Lung (tissue), 12 donors: Measurements from ENCODE around the gene TRA2B. TPM values are rescaled to one million over a fixed set of nuclear protein-coding genes. Genes with fewer than 3 reads are reported as not detected.
A peak's percentile ranks its signal among the peaks of the same experiment; 100 is the strongest.
"Not testable (repeated sequence)": the region's sequence is repeated elsewhere in the genome, so short reads cannot be mapped to it uniquely, and the experiment has no call there.

Source experiments
- ATAC-seq: fragments of 200-7000 bp; cut with Tn5 transposase; one replicate; pipeline ENCODE4 v1.9.1; 2020; ENCODE audit warnings: moderate number of reproducible peaks; ENCODE audit not compliant: insufficient read depth, low FRiP score
- DNase-seq, 3 donors: peaks; one replicate each; pipeline ENCODE4 v3.0.0-alpha.2; 2013 to 2017
- H3K27ac ChIP-seq, 2 donors: one replicate each; pipeline ENCODE4 v1.5.1; 2013; ENCODE audit warnings: mild to moderate bottlenecking in 2 of 2, moderate library complexity in 2 of 2, control low read depth in 1 of 2, inconsistent platforms in 1 of 2, low read depth in 1 of 2, low read length in 1 of 2
- H3K27me3 ChIP-seq, 3 donors: one replicate each; pipeline ENCODE4 v1.5.1; 2013; ENCODE audit warnings: low read length in 2 of 3; ENCODE audit not compliant: control insufficient read depth in 3 of 3, insufficient read depth in 3 of 3
- H3K36me3 ChIP-seq, 4 donors: one replicate each; pipeline ENCODE4 v1.5.1; 2013; ENCODE audit warnings: low read length in 4 of 4, mild to moderate bottlenecking in 1 of 4, moderate library complexity in 1 of 4; ENCODE audit not compliant: control insufficient read depth in 4 of 4, insufficient read depth in 4 of 4
- H3K4me1 ChIP-seq, 5 donors: one replicate each; pipeline ENCODE4 v1.5.1; 2013; ENCODE audit warnings: low read length in 5 of 5, mild to moderate bottlenecking in 2 of 5, moderate library complexity in 1 of 5; ENCODE audit not compliant: control insufficient read depth in 5 of 5, insufficient read depth in 5 of 5
- H3K4me3 ChIP-seq: one replicate; pipeline ENCODE4 v1.5.1; 2013; ENCODE audit warnings: mild to moderate bottlenecking, control low read depth, moderate library complexity
- H3K9ac ChIP-seq, 2 donors: one replicate each; pipeline ENCODE4 v1.5.1; 2013; ENCODE audit warnings: low read length in 2 of 2, control low read depth in 1 of 2; ENCODE audit not compliant: insufficient read depth in 1 of 2
- H3K9me3 ChIP-seq, 4 donors: one replicate each; pipeline ENCODE4 v1.5.1; 2013; ENCODE audit warnings: low read length in 3 of 4, mild to moderate bottlenecking in 1 of 4, moderate library complexity in 1 of 4; ENCODE audit not compliant: control insufficient read depth in 4 of 4, insufficient read depth in 3 of 4
- CTCF ChIP-seq: IDR thresholded peaks from 2 replicates; pipeline ENCODE4 v1.5.1; 2012; ENCODE audit warnings: mild to moderate bottlenecking; ENCODE audit errors: control extremely low read depth, extremely low read depth
- WGBS, 2 donors: extraction: QIAGEN DNeasy Blood & Tissue Kit; methylation state at CpG; one replicate each; pipeline ENCODE4 v1.1.7; 2013; 5-methylcytosine and 5-hydroxymethylcytosine counted together
- polyA plus RNA-seq, 2 donors: library from polyadenylated mRNA; stranded (reverse); fragments of 200-250 nt; gene quantifications; one replicate each; pipeline ENCODE4 v1.2.1, GENCODE V29; 2013
- total RNA-seq, 2 donors: library from RNA; depleted of rRNA in 1 of 2; stranded (reverse); fragments of >200 nt in 1 of 2; gene quantifications; one replicate each; pipeline ENCODE4 v1.2.1, GENCODE V29; 2014 to 2021
- donor health status: control.
- donor health status: control.
- donor health status: Bipolar disorder and iron deficiency.
- donor health status: healthy.
- donor health status: DM: yes; HTN: yes; CAD: no.

Gene TRA2B
- total and polyA plus RNA-seq, 4 donors = 61.2 to 263 (median 95.4) TPM

- ATAC-seq = no peak
- WGBS, 2 donors = 92 to 98% methylated on average over 6 of the region's 6 CpGs
- H3K36me3 ChIP-seq = peaks cover 16 to 46% (median 39%) of the 10 kb centered on the region in 4 donors
Measured at GRCh38 chr3:185914911-185915629, 22.7 kb downstream of the TRA2B start.

GRCh38 chr3:185912929-185913901, 24.6 kb downstream of the TRA2B start:
- 82 to 84% methylated on average over 7 of the region's 7 CpGs for WGBS, 2 donors
- no peak overlapping the region for H3K27ac ChIP-seq
- ATAC-seq = no peak
- H3K4me3 ChIP-seq = no peak overlapping the region
- H3K36me3 ChIP-seq = peaks cover 12 to 34% (median 28%) of the 10 kb centered on the region in 4 donors
- TF ChIP-seq CTCF = no peak
- no peaks in the 10 kb centered on the region for H3K4me1 ChIP-seq
- H3K9me3 ChIP-seq = no peaks in the 10 kb centered on the region
- DNase-seq = peak in 1 of 3 donors; percentile 29
- no peaks in the 10 kb centered on the region for H3K27me3 ChIP-seq
- no peak overlapping the region for H3K9ac ChIP-seq

More at GRCh38 chr3:185914911-185915629, 22.7 kb downstream of the TRA2B start:
- no peaks in the 10 kb centered on the region for H3K4me1 ChIP-seq
- H3K4me3 ChIP-seq = no peak overlapping the region
- TF ChIP-seq CTCF = no peak
- H3K27me3 ChIP-seq = no peaks in the 10 kb centered on the region
- no peak overlapping the region for H3K27ac ChIP-seq
- H3K9me3 ChIP-seq = no peaks in the 10 kb centered on the region
- DNase-seq = no peak
- H3K9ac ChIP-seq = no peak overlapping the region

- WGBS, 2 donors = 92 to 93% methylated on average over 11 of the region's 11 CpGs
- H3K27me3 ChIP-seq = no peaks in the 10 kb centered on the region
- H3K9me3 ChIP-seq = no peaks in the 10 kb centered on the region
- ATAC-seq (no peak), DNase-seq (no peak)
- H3K9ac ChIP-seq = no peak overlapping the region
- H3K27ac ChIP-seq = no peak overlapping the region
- peaks cover 12 to 28% (median 21%) of the 10 kb centered on the region in 4 donors for H3K36me3 ChIP-seq
- TF ChIP-seq CTCF = no peak
- H3K4me1 ChIP-seq = no peaks in the 10 kb centered on the region
- no peak overlapping the region for H3K4me3 ChIP-seq
Measured at GRCh38 chr3:185912512-185912911, 25.3 kb downstream of the TRA2B start.

GRCh38 chr3:185911076-185911448, 26.8 kb downstream of the TRA2B start:
- 43 to 63% methylated on average over 2 of the region's 2 CpGs for WGBS, 2 donors

GRCh38 chr3:185910322-185911075, 27.3 kb downstream of the TRA2B start:
- H3K27ac ChIP-seq, DNase-seq, H3K4me1 ChIP-seq, H3K4me3 ChIP-seq, H3K27me3 ChIP-seq, ATAC-seq, H3K9me3 ChIP-seq: not testable (repeated sequence)
- Histone ChIP-seq H3K9ac (peak overlapping the region in 1 of 2 donors; percentile 29), H3K36me3 (peaks cover 4 to 16% (median 7%) of the 10 kb centered on the region in 4 donors)
- 64 to 75% methylated on average over 4 to 5 of the region's 5 CpGs for WGBS, 2 donors

More at GRCh38 chr3:185911076-185911448, 26.8 kb downstream of the TRA2B start:
- H3K9me3 ChIP-seq, ATAC-seq, H3K4me3 ChIP-seq, H3K27ac ChIP-seq, DNase-seq, H3K4me1 ChIP-seq, H3K27me3 ChIP-seq: not testable (repeated sequence)
- peaks cover 9 to 18% (median 10%) of the 10 kb centered on the region in 4 donors for H3K36me3 ChIP-seq
- H3K9ac ChIP-seq = peak overlapping the region in 1 of 2 donors; percentile 29
